KMS-11 (cell line): ENCODE data around the gene ADAMTS17.

Experiments used
- H2AFZ ChIP-seq: fragments of 200-600 bp; sonication (generic); 2 replicates; pipeline ENCODE4 v1.6.1; 2016; ENCODE audit warnings: antibody characterized with exemption, mixed run types, low read depth
- H3K27ac ChIP-seq: fragments of 200-600 bp; sonication (generic); 2 replicates; pipeline ENCODE4 v1.6.1; 2016; ENCODE audit warnings: mild to moderate bottlenecking, mixed run types
- H3K27me3 ChIP-seq: fragments of 200-600 bp; sonication (generic); 2 replicates; pipeline ENCODE4 v1.6.1; 2017; ENCODE audit warnings: mild to moderate bottlenecking, low read depth, mixed run types, moderate library complexity; ENCODE audit not compliant: insufficient read depth
- H3K36me3 ChIP-seq: fragments of 200-600 bp; sonication (generic); 2 replicates; pipeline ENCODE4 v1.6.1; 2017; ENCODE audit warnings: mild to moderate bottlenecking, mixed run types; ENCODE audit not compliant: insufficient read depth
- H3K4me1 ChIP-seq: fragments of 200-600 bp; sonication (generic); 2 replicates; pipeline ENCODE4 v1.6.1; 2016; ENCODE audit warnings: mild to moderate bottlenecking, low read depth, mixed run types; ENCODE audit not compliant: poor library complexity, severe bottlenecking
- H3K4me2 ChIP-seq: fragments of 200-600 bp; sonication (generic); 2 replicates; pipeline ENCODE4 v1.7.0; 2016; ENCODE audit warnings: mild to moderate bottlenecking, mixed run types
- H3K4me3 ChIP-seq: fragments of 200-600 bp; sonication (generic); IDR thresholded peaks from 2 replicates; pipeline ENCODE4 v1.6.1; 2017; ENCODE audit warnings: low read depth, low read length, mixed read lengths; ENCODE audit not compliant: insufficient read depth
- H3K79me2 ChIP-seq: fragments of 200-600 bp; sonication (generic); 2 replicates; pipeline ENCODE4 v1.6.1; 2016; ENCODE audit warnings: low read depth, mixed run types; ENCODE audit not compliant: insufficient read depth
- H3K9ac ChIP-seq: fragments of 200-600 bp; sonication (generic); 2 replicates; pipeline ENCODE4 v1.6.1; 2016; ENCODE audit warnings: mild to moderate bottlenecking, mixed run types
- H4K20me1 ChIP-seq: fragments of 200-600 bp; sonication (generic); 2 replicates; pipeline ENCODE4 v1.6.1; 2016; ENCODE audit warnings: mild to moderate bottlenecking, mixed run types; ENCODE audit not compliant: insufficient read depth
- CTCF ChIP-seq: fragments of 200-600 bp; sonication (generic); conservative IDR thresholded peaks from 2 replicates; pipeline ENCODE4 v1.6.1; 2017; ENCODE audit warnings: low read depth, mild to moderate bottlenecking, antibody characterized with exemption, low read length, moderate library complexity, mixed read lengths

ADAMTS17 gene

GRCh38 chr15:100211855-100212850 lies 129.6 kb downstream of the ADAMTS17 start:
- Histone ChIP-seq H3K27ac (no peak overlapping the region), H2AFZ (no peak overlapping the region), H3K4me3 (no peak overlapping the region), H3K79me2 (no peaks in the 10 kb centered on the region), H3K4me1 (no peaks in the 10 kb centered on the region), H3K27me3 (no peaks in the 10 kb centered on the region), H3K4me2 (no peak overlapping the region), H3K36me3 (no peaks in the 10 kb centered on the region), H4K20me1 (no peaks in the 10 kb centered on the region), H3K9ac (no peak overlapping the region)
- TF ChIP-seq CTCF: no peak

GRCh38 chr15:100210338-100210737 lies 131.4 kb downstream of the ADAMTS17 start:
- Histone ChIP-seq H2AFZ (no peak overlapping the region), H3K4me1 (no peaks in the 10 kb centered on the region), H3K9ac (no peak overlapping the region), H3K4me2 (no peak overlapping the region), H3K4me3 (no peak overlapping the region), H3K27ac (no peak overlapping the region), H3K79me2 (no peaks in the 10 kb centered on the region), H4K20me1 (no peaks in the 10 kb centered on the region), H3K27me3 (no peaks in the 10 kb centered on the region), H3K36me3 (no peaks in the 10 kb centered on the region)
- TF ChIP-seq CTCF: no peak

DNA sequence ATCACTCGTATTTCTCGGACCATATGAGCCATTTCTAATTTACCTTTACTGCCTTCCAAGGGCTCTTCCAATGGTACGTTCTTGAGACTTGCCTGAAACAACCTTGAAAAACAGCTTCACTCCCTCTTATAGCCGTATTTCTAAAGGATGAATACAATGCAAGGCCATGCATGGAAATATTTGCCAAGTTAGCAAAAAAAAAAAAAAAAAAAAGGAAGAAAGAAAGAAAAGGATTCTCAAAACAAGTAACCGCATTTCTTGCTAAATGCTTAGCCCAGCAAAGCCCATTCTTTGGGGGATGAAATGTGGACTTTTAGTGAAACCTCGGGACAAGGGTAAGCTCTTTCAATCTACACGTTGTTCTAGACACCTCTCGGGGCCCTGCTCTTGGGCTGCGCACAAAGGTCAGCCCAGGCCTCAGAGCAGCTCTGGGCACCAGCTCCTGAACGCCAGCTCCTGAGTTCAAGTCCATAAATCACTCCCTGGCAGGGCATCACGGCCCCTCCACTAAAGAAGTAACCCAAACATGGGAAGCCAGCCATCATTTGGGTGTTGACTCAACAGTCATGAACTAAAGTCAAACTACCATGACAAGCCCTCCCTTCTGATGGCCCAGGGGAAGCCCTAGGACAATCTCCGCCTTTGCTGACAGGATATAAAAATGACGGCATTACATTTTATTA lies 132.7 kb downstream of the ADAMTS17 start:
- Histone ChIP-seq H3K9ac (no peak overlapping the region), H3K27me3 (no peaks in the 10 kb centered on the region), H3K4me3 (no peak overlapping the region), H3K4me1 (no peaks in the 10 kb centered on the region), H3K79me2 (no peaks in the 10 kb centered on the region), H3K4me2 (no peak overlapping the region), H2AFZ (no peak overlapping the region), H3K27ac (no peak overlapping the region), H4K20me1 (no peaks in the 10 kb centered on the region), H3K36me3 (no peaks in the 10 kb centered on the region)
- TF ChIP-seq CTCF: no peak

GRCh38 chr15:100207053-100207452 lies 134.7 kb downstream of the ADAMTS17 start:
- Histone ChIP-seq H3K4me1 (no peaks in the 10 kb centered on the region), H3K9ac (no peak overlapping the region), H3K27me3 (no peaks in the 10 kb centered on the region), H3K4me3 (no peak overlapping the region), H3K27ac (no peak overlapping the region), H3K36me3 (no peaks in the 10 kb centered on the region), H3K79me2 (no peaks in the 10 kb centered on the region), H2AFZ (no peak overlapping the region), H4K20me1 (no peaks in the 10 kb centered on the region), H3K4me2 (no peak overlapping the region)
- no peak for TF ChIP-seq CTCF
